Stomach (tissue), 9 donors: Measurements from ENCODE around the gene C1orf141. TPM values are rescaled to one million over a fixed set of nuclear protein-coding genes. Genes with fewer than 3 reads are reported as not detected.
"Not testable (repeated sequence)": the region's sequence is repeated elsewhere in the genome, so short reads cannot be mapped to it uniquely, and the experiment has no call there.

Experiments used
- DNase-seq, 2 donors: peaks; one replicate each; pipeline versions ENCODE4 v3.0.0 to v3.0.0-alpha.2; 2013 to 2019
- H3K27ac ChIP-seq, 5 donors: fragments of 200-600 bp in 4 of 5; sonication (generic) in 4 of 5; one replicate each; pipeline ENCODE4 v1.5.1; 2013 to 2019; ENCODE audit warnings: mild to moderate bottlenecking in 1 of 5, moderate library complexity in 1 of 5
- H3K27me3 ChIP-seq, 3 donors: fragments of 200-600 bp; sonication (generic); one replicate each; pipeline ENCODE4 v1.5.1; 2017 to 2019; ENCODE audit warnings: mixed run types in 1 of 3
- H3K36me3 ChIP-seq, 4 donors: fragments of 200-600 bp; sonication (generic); 1 replicate in 3 of 4; 2 replicates in 1 of 4; pipeline ENCODE4 v1.5.1; 2016 to 2019
- H3K4me1 ChIP-seq, 4 donors: fragments of 200-600 bp; sonication (generic); one replicate each; pipeline ENCODE4 v1.5.1; 2016 to 2019
- H3K4me3 ChIP-seq, 4 donors: fragments of 200-600 bp; sonication (generic) in 3 of 4; one replicate each; pipeline ENCODE4 v1.5.1; 2016 to 2019; ENCODE audit warnings: mild to moderate bottlenecking in 1 of 4
- H3K9me3 ChIP-seq, 4 donors: fragments of 200-600 bp; sonication (generic); one replicate each; pipeline ENCODE4 v1.5.1; 2016 to 2019
- CTCF ChIP-seq, 7 experiments: fragments of 450-650 bp in 4 of 7; fragments of 200-600 bp in 3 of 7; sonication (generic) in 3 of 7; IDR thresholded peaks; one replicate each; pipeline ENCODE4 v1.5.1; 2016 to 2019; ENCODE audit warnings: antibody characterized with exemption in 7 of 7, control low read depth in 2 of 7, mild to moderate bottlenecking in 1 of 7
- EP300 ChIP-seq: sonication (generic); formaldehyde crosslinking; IDR thresholded peaks from one replicate; pipeline ENCODE4 v1.6.1; 2017; ENCODE audit warnings: antibody characterized with exemption
- POLR2A ChIP-seq, 4 donors: fragments of 450-650 bp; IDR thresholded peaks; one replicate each; pipeline ENCODE4 v1.6.1; 2016; ENCODE audit warnings: antibody characterized with exemption in 4 of 4, control low read depth in 2 of 4, mild to moderate bottlenecking in 1 of 4, moderate library complexity in 1 of 4
- POLR2AphosphoS5 ChIP-seq, 3 donors: sonication (generic); formaldehyde crosslinking; IDR thresholded peaks; one replicate each; pipeline ENCODE4 v1.6.1; 2016; ENCODE audit warnings: antibody characterized with exemption in 3 of 3
- WGBS, 5 donors: extraction: QIAGEN DNeasy Blood & Tissue Kit in 3 of 5; methylation state at CpG; one replicate each; pipeline versions ENCODE4 v1.1.5 to v1.1.7; 2013 to 2018; 5-methylcytosine and 5-hydroxymethylcytosine counted together
- intact Hi-C: fragments of 100-400 bp; cut with DNase I; formaldehyde crosslinking; loops from one replicate; pipeline ENCODE4 v1.15.1; 2023; ENCODE audit warnings: low total_unique reads
- polyA plus RNA-seq, 3 donors: library from polyadenylated mRNA; stranded (reverse); fragments of 200-250 nt; gene quantifications; one replicate each; pipeline ENCODE4 v1.2.3, GENCODE V29; 2013
- total RNA-seq, 5 donors: library from RNA; depleted of rRNA; stranded (reverse); fragments of >200 nt; gene quantifications; one replicate each; pipeline versions ENCODE4 v1.1.0 to v1.2.3, GENCODE V29; 2014 to 2016
- donor health status: healthy with polysubstance abuse.
- donor health status: Bipolar disorder and iron deficiency.
- donor health status: healthy.

Gene C1orf141
- total and polyA plus RNA-seq, 8 donors: not detected

GRCh38 chr1:67158401-67158800 lies 23.6 kb upstream of the C1orf141 start:
- no peaks in the 10 kb centered on the region for H3K9me3 ChIP-seq
- DNase-seq: no peak
- no peak overlapping the region for H3K27ac ChIP-seq
- 47 to 73% (median 63%) methylated on average over 2 of the region's 2 CpGs for WGBS, 5 donors
- H3K4me1 ChIP-seq: no peaks in the 10 kb centered on the region
- intact Hi-C loops: loop anchor here (5.0 kb wide), 1 partner anchor 396 kb away; no protein-coding TSS in a partner anchor
- no peaks in the 10 kb centered on the region for H3K36me3 ChIP-seq
- TF ChIP-seq POLR2AphosphoS5 (IDR thresholded peaks at IDR 0.05): no peak
- no peak for TF ChIP-seq CTCF (IDR thresholded peaks at IDR 0.05)
- peaks cover 0 to 7% (median 0%) of the 10 kb centered on the region in 3 donors for H3K27me3 ChIP-seq
- no peak overlapping the region for H3K4me3 ChIP-seq

GRCh38 chr1:67150931-67151330 lies 16.2 kb upstream of the C1orf141 start:
- Histone ChIP-seq H3K36me3 (no peaks in the 10 kb centered on the region), H3K4me1 (peaks cover 4 to 9% (median 6%) of the 10 kb centered on the region in 4 donors), H3K9me3 (no peaks in the 10 kb centered on the region), H3K27ac (no peak overlapping the region), H3K27me3 (no peaks in the 10 kb centered on the region), H3K4me3 (no peak overlapping the region)
- DNase-seq: no peak
- TF ChIP-seq POLR2AphosphoS5 (IDR thresholded peaks at IDR 0.05) (no peak), POLR2A (IDR thresholded peaks at IDR 0.05) (no peak), EP300 (no peak), CTCF (IDR thresholded peaks at IDR 0.05) (no peak)
- WGBS, 5 donors: 84 to 95% (median 94%) methylated on average over 4 of the region's 4 CpGs
- intact Hi-C loops: no loop called here

- no peaks in the 10 kb centered on the region for H3K36me3 ChIP-seq
- 14 to 19% (median 17%) methylated on average over 9 of the region's 9 CpGs for WGBS, 5 donors
- peak; percentile 71 to 93 for DNase-seq
- H3K9me3 ChIP-seq: no peaks in the 10 kb centered on the region
- intact Hi-C loops: loop anchor here (5.0 kb wide), 1 partner anchor 152 kb away; no protein-coding TSS in a partner anchor
- H3K27me3 ChIP-seq: no peaks in the 10 kb centered on the region
- no peak overlapping the region for H3K27ac ChIP-seq
- peak in 1 of 3 donors; percentile 42 for TF ChIP-seq POLR2AphosphoS5 (IDR thresholded peaks at IDR 0.05)
- TF ChIP-seq EP300: no peak
- TF ChIP-seq CTCF (IDR thresholded peaks at IDR 0.05): peak in 5 of 7 experiments; percentile 62 to 96 (median 71)
- TF ChIP-seq POLR2A (IDR thresholded peaks at IDR 0.05): no peak
- peaks cover 4 to 9% (median 6%) of the 10 kb centered on the region in 4 donors for H3K4me1 ChIP-seq
- H3K4me3 ChIP-seq: no peak overlapping the region
Observed at GRCh38 chr1:67149179-67149770, 14.5 kb upstream of the C1orf141 start.

GRCh38 chr1:67148516-67149178 lies 13.9 kb upstream of the C1orf141 start:
- Histone ChIP-seq H3K27ac (no peak overlapping the region), H3K9me3 (no peaks in the 10 kb centered on the region), H3K36me3 (no peaks in the 10 kb centered on the region), H3K4me3 (no peak overlapping the region), H3K27me3 (no peaks in the 10 kb centered on the region), H3K4me1 (peaks cover 4 to 9% (median 6%) of the 10 kb centered on the region in 4 donors)
- DNase-seq: no peak
- WGBS, 5 donors: 29 to 44% (median 37%) methylated on average over 6 of the region's 6 CpGs
- TF ChIP-seq CTCF (IDR thresholded peaks at IDR 0.05) (no peak), EP300 (no peak), POLR2AphosphoS5 (IDR thresholded peaks at IDR 0.05) (no peak), POLR2A (IDR thresholded peaks at IDR 0.05) (no peak)
- intact Hi-C loops: loop anchor here (5.0 kb wide), 1 partner anchor 151 kb away; no protein-coding TSS in a partner anchor

- DNase-seq, H3K27me3 ChIP-seq, H3K9me3 ChIP-seq, H3K4me3 ChIP-seq, H3K27ac ChIP-seq, H3K36me3 ChIP-seq: not testable (repeated sequence)
- WGBS, 5 donors: 89 to 96% (median 91%) methylated on average over 20 of the region's 20 CpGs
- intact Hi-C loops: loop anchor here (5.0 kb wide), 1 partner anchor 151 kb away; no protein-coding TSS in a partner anchor
- H3K4me1 ChIP-seq: peaks cover 4 to 10% (median 7%) of the 10 kb centered on the region in 4 donors
Observed at GRCh38 chr1:67147973-67148372, 13.2 kb upstream of the C1orf141 start.
